Mononuclear cell (primary cell): ENCODE results near the gene DSCAM. TPM values are rescaled to one million over a fixed set of nuclear protein-coding genes. Genes with fewer than 3 reads are reported as not detected.

ENCODE experiments used
- H3K27me3 ChIP-seq: 2 replicates; pipeline ENCODE4 v1.6.0; 2011; ENCODE audit warnings: low read length, control low read depth; ENCODE audit not compliant: insufficient read depth
- H3K4me1 ChIP-seq: 2 replicates; pipeline ENCODE4 v1.5.1; 2011; ENCODE audit warnings: mild to moderate bottlenecking, low read length, control low read depth; ENCODE audit not compliant: insufficient read depth
- H3K4me3 ChIP-seq: 2 replicates; pipeline ENCODE4 v1.5.1; 2011; ENCODE audit warnings: mild to moderate bottlenecking, low read length, moderate library complexity
- H3K9me3 ChIP-seq: 2 replicates; pipeline ENCODE4 v1.5.1; 2011; ENCODE audit warnings: low read depth, mild to moderate bottlenecking, control low read depth, low read length
- total RNA-seq: library from RNA; depleted of rRNA; stranded (reverse); fragments of >200 nt; gene quantifications from one replicate; pipeline ENCODE4 v1.2.3, GENCODE V29; 2012

Gene DSCAM
- total RNA-seq, 1 donor: not detected

DNA sequence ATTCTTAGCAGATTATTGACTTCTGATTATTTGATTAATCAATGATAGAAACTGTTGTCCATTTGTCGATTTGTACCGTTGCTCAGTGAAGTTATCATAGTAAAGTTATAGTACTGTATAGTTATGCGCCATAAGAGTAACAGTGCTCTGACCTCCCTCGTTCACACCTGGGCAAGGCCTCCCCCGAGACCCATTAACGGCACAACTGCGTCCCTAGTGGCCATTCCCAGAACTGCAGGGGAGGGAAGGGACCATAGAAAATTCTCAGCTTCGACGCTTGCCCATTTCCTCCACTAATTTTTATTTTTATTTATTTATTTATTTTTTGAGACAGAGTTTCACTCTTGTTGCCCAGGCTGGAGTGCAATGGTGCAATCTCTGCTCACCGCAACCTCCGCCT lies 334.4 kb downstream of the DSCAM start:
- H3K27me3 ChIP-seq: no peaks in the 10 kb centered on the region
- no peaks in the 10 kb centered on the region for H3K9me3 ChIP-seq
- H3K4me1 ChIP-seq: no peaks in the 10 kb centered on the region
- H3K4me3 ChIP-seq: no peak overlapping the region

DNA sequence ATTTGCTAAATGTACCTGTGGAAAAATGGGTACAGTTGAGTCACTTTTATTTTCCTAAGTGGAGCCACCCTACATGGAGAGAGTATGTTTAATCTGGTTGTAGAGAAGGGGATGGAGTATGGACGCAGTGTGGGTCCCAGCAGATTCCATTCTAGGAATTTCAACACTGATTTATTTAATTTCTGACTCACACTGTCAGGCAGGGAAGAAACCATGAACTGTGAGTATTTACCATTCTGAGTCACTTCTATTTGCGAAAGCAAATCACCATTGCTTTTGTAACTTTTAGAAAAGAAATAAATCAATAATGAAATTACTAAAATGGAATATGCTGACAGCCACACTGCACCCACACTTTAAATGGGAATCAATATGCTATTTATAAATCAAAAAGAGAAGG lies 339.0 kb downstream of the DSCAM start:
- Histone ChIP-seq H3K27me3 (no peaks in the 10 kb centered on the region), H3K4me1 (no peaks in the 10 kb centered on the region), H3K4me3 (no peak overlapping the region), H3K9me3 (no peaks in the 10 kb centered on the region)

DNA sequence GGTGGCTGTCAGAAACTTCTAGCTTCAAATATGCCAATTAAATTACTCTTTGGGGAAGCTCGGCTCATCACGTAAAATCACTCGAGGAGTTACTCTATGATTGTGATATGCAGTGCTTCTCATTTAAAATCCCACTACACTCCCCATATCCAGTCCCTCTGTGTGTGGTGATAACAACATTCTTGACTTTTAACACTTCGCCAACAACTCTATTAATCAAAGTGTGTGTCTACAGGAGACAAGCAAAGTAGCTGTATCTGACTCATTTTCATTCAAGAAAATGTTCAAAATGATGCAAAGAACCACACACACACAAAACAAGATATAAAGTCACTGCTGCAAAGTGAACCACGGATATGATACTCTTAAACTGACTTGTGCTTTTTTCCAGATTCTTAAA lies 341.3 kb downstream of the DSCAM start:
- H3K4me3 ChIP-seq: no peak overlapping the region
- H3K9me3 ChIP-seq: no peaks in the 10 kb centered on the region
- H3K27me3 ChIP-seq: no peaks in the 10 kb centered on the region
- no peaks in the 10 kb centered on the region for H3K4me1 ChIP-seq

DNA sequence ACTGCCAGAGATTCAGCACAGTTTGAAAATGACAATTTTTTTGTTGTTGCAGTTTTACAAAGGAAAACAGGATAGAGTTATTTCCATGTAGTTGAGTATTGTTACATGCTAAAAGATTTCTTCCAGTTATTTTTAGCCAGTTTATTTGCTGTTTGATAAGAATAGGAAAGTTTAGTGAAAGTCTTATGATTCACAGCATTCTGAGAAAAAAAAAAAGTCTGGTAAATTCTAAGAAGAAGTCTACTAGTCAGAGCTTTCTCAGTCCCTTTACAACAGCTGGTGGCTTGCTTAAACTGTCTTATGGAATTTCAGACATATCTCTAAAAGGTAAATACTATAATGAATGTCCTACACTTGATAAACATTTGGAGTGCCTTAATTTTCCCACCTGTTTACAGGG lies 341.7 kb downstream of the DSCAM start:
- no peaks in the 10 kb centered on the region for H3K27me3 ChIP-seq
- H3K4me1 ChIP-seq: no peaks in the 10 kb centered on the region
- H3K9me3 ChIP-seq: no peaks in the 10 kb centered on the region
- no peak overlapping the region for H3K4me3 ChIP-seq

DNA sequence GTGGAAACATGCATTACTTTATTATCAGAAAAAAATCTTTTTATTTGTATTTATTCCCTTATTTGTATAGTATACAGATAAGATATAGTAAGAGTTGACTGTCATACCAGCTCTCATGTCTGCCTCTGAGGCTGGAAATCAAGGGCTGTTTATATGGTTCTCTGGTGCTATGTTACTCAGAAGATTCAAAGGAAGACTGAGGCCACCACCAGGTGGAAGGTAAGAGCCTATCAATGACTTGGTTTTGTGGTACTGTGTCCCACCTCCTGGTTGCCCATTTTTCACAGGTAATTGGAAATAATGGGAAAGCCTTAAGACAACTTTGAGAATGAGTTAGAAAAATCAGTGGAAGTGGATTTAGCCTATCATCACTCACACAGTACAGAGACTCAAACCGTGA lies 342.1 kb downstream of the DSCAM start:
- Histone ChIP-seq H3K4me1 (no peaks in the 10 kb centered on the region), H3K9me3 (no peaks in the 10 kb centered on the region), H3K27me3 (no peaks in the 10 kb centered on the region), H3K4me3 (no peak overlapping the region)

DNA sequence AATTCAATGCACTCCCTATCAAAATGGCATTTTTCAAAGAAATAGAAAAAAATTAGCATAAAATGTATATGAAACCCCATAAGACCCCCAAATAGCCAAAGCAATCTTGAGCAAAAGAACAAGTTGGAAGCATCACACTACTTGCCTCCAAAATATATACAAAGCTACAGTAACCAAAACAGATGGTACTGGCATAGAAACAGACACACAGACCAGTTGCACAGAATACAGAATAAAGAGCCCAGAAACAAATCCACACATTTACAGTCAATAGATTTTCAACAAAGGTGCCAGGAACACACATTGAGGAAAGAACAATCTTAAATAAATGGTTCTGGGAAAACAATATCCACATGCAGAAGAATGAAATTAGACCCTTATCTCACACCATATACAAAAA lies 350.8 kb downstream of the DSCAM start:
- H3K4me3 ChIP-seq: no peak overlapping the region
- no peaks in the 10 kb centered on the region for H3K27me3 ChIP-seq
- H3K9me3 ChIP-seq: peaks cover 16% of the 10 kb centered on the region
- H3K4me1 ChIP-seq: no peaks in the 10 kb centered on the region

DNA sequence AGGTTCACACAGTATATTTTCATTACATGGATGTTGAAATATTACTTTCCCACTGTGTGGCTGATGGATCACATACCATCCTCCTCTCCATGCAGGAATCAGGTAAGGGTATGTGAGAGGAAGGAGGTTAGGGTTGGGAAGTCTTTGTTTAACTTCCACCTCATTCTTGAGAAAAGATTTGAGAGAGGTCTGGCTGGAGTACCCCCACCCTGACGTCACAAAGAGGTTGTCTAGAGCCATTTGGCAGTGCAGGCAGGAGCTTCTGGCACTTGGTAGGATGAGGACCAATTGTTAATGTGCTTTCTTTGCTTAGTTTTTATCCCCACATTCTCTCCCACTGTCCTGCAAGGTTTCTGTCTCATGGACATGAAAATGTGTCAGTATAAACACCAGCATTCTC lies 356.6 kb downstream of the DSCAM start:
- H3K4me3 ChIP-seq: no peak overlapping the region
- H3K9me3 ChIP-seq: peaks cover 12% of the 10 kb centered on the region
- no peaks in the 10 kb centered on the region for H3K27me3 ChIP-seq
- H3K4me1 ChIP-seq: no peaks in the 10 kb centered on the region

DNA sequence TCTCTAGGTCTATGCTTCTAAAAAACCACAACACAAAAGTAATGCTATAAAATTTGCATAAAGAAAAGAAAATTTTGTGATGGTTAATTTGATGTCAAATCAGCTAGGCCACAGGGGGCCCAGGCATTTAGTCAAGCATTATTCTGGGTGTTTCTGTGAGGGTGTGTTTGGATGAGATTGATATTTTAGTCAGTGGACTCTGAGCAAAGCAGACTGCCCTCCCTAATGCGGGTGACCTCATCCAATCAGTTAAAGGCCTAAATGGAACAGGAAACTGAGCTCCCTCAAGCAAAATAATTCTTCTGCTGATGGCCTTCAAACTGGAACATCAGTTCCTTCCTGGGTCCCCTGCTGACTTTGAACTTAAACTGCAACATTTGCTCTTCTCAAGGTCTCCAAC lies 358.0 kb downstream of the DSCAM start:
- no peak overlapping the region for H3K4me3 ChIP-seq

DNA sequence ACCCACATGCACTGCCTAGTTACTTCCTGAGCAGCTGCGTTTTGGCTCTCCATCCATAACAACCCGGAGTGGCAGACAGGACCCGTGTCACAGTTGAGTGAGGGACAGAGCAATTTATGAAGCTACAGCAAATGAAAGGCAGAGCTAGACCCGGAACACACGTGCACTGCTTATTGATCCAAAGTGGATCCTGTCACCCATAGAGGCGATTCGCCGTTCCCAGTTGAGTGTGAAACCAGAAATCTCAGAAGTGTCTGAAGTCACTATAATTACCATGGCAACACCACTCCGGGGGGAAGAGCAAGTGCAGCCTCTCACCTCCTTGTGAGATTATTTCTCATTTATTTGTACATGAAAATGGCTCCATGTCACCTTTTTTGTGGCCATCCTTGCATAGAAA lies 365.2 kb downstream of the DSCAM start:
- Histone ChIP-seq H3K9me3 (no peaks in the 10 kb centered on the region), H3K4me1 (no peaks in the 10 kb centered on the region), H3K4me3 (no peak overlapping the region), H3K27me3 (no peaks in the 10 kb centered on the region)

More for the DNA sequence above, 358.0 kb downstream of the DSCAM start:
- Histone ChIP-seq H3K4me1 (no peaks in the 10 kb centered on the region), H3K9me3 (peaks cover 12% of the 10 kb centered on the region), H3K27me3 (no peaks in the 10 kb centered on the region)

DNA sequence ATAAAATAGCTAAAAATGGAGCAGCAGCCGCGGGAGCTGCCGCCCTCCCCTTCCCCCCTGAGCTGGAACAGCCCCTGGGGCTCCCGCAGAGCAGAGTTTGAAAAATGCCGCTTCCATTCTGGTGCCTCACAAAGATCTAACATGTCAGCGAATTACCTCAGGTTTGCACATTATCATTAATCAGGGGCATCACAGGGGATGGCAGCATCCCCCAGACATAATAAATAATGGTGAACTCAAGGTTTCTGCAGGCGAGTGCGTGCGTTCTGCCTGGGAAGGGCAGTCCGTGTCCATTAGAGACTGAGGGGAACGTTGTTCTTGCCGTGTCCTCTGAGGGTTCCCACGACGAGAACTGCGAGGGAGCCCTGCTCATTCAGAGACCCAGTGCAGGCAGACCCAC lies 372.4 kb downstream of the DSCAM start:
- no peaks in the 10 kb centered on the region for H3K4me1 ChIP-seq
- no peaks in the 10 kb centered on the region for H3K27me3 ChIP-seq
- H3K4me3 ChIP-seq: no peak overlapping the region
- no peaks in the 10 kb centered on the region for H3K9me3 ChIP-seq

DNA sequence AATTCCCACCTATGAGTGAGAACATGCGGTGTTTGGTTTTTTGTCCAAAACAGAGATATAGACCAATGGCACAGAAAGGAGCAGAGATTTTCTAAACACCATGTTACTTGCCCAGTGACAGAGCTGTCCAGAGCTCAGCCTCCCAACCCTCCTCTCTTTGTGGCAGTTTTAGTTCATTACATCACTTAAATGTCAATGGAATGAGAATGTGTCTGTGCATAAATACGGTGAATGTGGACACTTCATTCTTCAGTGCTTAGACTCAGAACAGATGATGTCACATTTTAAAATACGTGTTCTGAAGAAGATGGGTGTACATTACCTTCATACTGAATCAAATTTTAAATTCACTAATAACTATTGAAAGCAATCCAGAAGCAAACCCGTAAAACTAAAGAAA lies 374.9 kb downstream of the DSCAM start:
- Histone ChIP-seq H3K4me3 (no peak overlapping the region), H3K9me3 (no peaks in the 10 kb centered on the region), H3K27me3 (no peaks in the 10 kb centered on the region), H3K4me1 (no peaks in the 10 kb centered on the region)

DNA sequence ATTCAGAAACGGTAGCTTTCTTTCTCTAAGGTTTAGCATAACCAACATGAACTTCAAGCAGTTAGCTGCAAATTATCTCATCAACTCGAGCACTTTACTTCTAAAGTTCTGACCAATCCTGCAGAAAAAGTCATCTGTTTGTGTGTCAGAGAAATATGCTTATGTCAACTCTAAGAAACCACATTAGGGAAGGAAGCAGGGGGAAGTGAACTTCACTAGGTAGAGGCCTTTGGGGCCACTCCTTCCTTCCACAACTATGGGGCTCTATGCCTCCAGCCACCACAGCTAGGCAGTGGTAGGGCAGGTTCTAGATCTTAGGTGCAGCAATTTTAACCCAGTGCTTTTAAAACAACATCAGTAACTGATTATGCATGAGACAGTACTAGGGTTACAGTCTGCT lies 375.9 kb downstream of the DSCAM start:
- H3K4me3 ChIP-seq: no peak overlapping the region
- no peaks in the 10 kb centered on the region for H3K27me3 ChIP-seq
- H3K4me1 ChIP-seq: no peaks in the 10 kb centered on the region
- H3K9me3 ChIP-seq: no peaks in the 10 kb centered on the region

DNA sequence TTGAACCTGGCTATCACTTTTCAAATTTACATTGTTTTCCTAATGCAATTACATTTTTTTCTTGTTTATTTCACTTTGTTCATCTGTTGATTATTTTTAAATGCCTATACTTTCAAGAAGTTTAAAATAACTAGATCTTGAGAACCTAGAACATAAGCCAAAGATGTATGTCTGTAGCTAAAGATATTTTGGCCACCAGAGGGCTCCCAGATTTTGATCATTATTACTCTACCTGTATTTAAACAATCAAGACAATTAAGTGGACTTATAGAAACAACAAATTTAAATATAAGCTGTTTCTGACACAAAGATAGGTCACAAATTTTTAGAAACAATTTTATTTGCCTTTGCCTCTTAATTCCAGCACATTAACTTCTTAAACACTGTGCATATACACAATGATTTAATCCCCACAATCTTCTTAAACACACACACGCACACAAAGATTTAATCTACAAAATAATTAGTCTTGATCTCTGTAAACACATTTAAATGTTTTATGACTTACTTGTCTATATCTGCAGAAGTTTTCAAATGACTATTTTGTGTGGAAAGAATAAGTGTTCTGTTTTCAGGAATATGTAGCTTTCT lies 380.0 kb downstream of the DSCAM start:
- no peaks in the 10 kb centered on the region for H3K9me3 ChIP-seq
- no peaks in the 10 kb centered on the region for H3K27me3 ChIP-seq
- no peak overlapping the region for H3K4me3 ChIP-seq
- no peaks in the 10 kb centered on the region for H3K4me1 ChIP-seq

DNA sequence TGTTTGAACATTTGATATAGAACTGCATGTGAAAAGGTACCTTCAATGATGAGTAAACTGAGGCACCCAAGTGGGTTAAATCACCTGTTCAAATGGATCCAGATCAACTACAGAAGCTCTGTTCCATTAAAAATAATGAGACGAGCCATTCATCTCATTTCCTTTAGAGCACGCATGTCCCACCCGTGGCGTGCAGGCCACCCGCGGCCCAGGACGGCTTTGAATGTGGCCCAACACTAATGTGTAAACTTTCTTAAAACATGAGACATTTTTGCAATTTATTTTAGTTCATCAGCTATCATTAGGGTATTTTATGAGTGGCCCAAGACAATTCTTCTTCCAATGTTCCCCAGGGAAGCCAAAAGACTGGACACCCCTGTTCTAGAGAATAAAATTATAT lies 381.6 kb downstream of the DSCAM start:
- Histone ChIP-seq H3K9me3 (no peaks in the 10 kb centered on the region), H3K4me3 (no peak overlapping the region), H3K4me1 (no peaks in the 10 kb centered on the region), H3K27me3 (no peaks in the 10 kb centered on the region)

DNA sequence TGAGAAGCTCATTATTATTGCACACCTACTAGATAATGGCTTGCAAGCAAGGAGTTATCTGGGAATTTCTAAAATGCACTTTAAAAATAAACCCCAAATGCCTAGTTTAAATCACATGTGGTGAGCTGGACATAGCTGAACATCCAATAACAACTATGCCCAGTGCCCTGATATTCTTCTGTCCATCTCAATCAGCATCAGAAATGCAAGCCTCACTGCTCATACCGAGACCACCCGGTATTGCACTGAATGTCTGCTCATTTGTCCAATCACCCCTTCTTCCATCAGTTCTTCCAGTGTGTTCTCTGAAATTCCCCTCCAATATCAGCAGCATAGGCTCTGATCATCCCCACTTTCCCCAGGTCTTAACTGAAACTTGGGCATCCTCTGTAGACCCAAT lies 383.8 kb downstream of the DSCAM start:
- Histone ChIP-seq H3K4me1 (no peaks in the 10 kb centered on the region), H3K4me3 (no peak overlapping the region), H3K9me3 (no peaks in the 10 kb centered on the region), H3K27me3 (no peaks in the 10 kb centered on the region)

DNA sequence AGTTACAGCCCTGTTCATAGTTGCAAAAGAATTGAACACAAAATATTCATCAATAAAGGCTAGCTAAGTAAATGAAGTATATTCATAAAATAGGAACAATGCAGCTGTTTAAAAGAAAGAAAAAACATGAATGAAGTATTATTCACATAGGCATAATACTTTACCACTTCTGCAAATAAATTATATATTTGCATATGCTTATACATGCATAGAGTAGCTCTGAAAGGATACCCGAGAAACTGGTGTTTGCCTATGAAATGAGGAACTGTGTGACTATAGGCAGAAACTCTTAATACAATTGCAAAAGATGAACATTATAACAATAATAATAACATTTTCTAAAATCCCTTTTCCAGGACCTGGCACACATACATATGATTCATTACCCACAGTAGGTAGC lies 385.9 kb downstream of the DSCAM start:
- no peaks in the 10 kb centered on the region for H3K4me1 ChIP-seq
- no peaks in the 10 kb centered on the region for H3K9me3 ChIP-seq
- no peak overlapping the region for H3K4me3 ChIP-seq
- H3K27me3 ChIP-seq: no peaks in the 10 kb centered on the region

DNA sequence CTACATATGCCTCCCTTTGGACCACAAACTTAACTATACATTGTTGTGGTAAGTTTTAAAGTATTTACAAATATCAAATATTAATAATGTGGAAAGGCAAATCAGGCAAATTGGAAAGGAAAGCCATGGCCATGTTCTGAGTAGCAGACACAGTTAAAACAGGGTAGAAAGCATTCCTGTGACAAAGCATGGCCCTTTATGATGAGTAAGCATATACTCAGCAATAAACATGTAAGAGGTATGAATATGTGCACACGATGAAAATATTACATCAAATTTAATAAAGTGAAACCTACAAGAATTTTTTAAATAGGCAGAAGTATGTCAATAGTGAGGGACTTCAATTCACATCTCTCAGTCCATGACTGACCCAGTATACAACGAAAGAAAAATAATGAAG lies 389.2 kb downstream of the DSCAM start:
- Histone ChIP-seq H3K9me3 (no peaks in the 10 kb centered on the region), H3K27me3 (no peaks in the 10 kb centered on the region), H3K4me1 (no peaks in the 10 kb centered on the region), H3K4me3 (no peak overlapping the region)
